ENCODE data around the gene MYRIP.
"Not testable (repeated sequence)": the region's sequence is repeated elsewhere in the genome, so short reads cannot be mapped to it uniquely, and the experiment has no call there.

DNA sequence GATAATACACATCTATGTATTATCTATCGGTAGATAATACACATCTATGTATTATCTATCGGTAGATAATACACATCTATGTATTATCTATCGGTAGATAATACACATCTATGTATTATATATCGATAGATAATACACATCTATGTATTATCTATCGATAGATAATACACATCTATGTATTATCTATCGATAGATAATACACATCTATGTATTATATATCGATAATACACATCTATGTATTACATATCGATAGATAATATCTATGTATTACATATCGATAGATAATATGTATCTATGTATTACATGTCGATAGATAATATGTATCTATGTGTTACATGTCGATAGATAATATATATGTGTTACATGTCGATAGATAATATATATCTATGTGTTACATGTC is 275.0 kb downstream of the MYRIP start:
- TF ChIP-seq, protein P1, sequence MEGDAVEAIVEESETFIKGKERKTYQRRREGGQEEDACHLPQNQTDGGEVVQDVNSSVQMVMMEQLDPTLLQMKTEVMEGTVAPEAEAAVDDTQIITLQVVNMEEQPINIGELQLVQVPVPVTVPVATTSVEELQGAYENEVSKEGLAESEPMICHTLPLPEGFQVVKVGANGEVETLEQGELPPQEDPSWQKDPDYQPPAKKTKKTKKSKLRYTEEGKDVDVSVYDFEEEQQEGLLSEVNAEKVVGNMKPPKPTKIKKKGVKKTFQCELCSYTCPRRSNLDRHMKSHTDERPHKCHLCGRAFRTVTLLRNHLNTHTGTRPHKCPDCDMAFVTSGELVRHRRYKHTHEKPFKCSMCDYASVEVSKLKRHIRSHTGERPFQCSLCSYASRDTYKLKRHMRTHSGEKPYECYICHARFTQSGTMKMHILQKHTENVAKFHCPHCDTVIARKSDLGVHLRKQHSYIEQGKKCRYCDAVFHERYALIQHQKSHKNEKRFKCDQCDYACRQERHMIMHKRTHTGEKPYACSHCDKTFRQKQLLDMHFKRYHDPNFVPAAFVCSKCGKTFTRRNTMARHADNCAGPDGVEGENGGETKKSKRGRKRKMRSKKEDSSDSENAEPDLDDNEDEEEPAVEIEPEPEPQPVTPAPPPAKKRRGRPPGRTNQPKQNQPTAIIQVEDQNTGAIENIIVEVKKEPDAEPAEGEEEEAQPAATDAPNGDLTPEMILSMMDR (IDR thresholded peaks at IDR 0.05) = not testable (repeated sequence)
- TF ChIP-seq POLR2A, EP300 (IDR thresholded peaks at IDR 0.05): not testable (repeated sequence)

Data from suprapubic skin (tissue), 3 donors.